DND-41 (cell line): Measurements from ENCODE around the gene MTHFD1.

ENCODE experiments used
- ATAC-seq: fragments of 200-7000 bp; cut with Tn5 transposase; 3 replicates; pipeline ENCODE4 v1.9.1; 2021; ENCODE audit warnings: low read depth; ENCODE audit not compliant: insufficient read depth
- DNase-seq: peaks from one replicate; pipeline ENCODE4 v3.0.0-alpha.2; 2020
- H2AFZ ChIP-seq: 2 replicates; pipeline ENCODE4 v1.6.0; 2012; ENCODE audit warnings: low read depth, low read length
- H3K27ac ChIP-seq: 2 replicates; pipeline ENCODE4 v1.5.1; 2012; ENCODE audit warnings: low read length, inconsistent platforms
- H3K27me3 ChIP-seq: fragments of 200-600 bp; sonication (generic); 2 replicates; pipeline ENCODE4 v1.6.0; 2012; ENCODE audit warnings: low read length, mild to moderate bottlenecking, inconsistent platforms; ENCODE audit not compliant: insufficient read depth, poor library complexity
- H3K36me3 ChIP-seq: 2 replicates; pipeline ENCODE4 v1.5.1; 2012; ENCODE audit warnings: low read length, inconsistent platforms; ENCODE audit not compliant: insufficient read depth
- H3K4me1 ChIP-seq: 2 replicates; pipeline ENCODE4 v1.5.1; 2012; ENCODE audit warnings: mild to moderate bottlenecking, low read length; ENCODE audit not compliant: insufficient read depth
- H3K4me2 ChIP-seq: 2 replicates; pipeline ENCODE4 v1.6.0; 2012; ENCODE audit warnings: mild to moderate bottlenecking, moderate library complexity, low read length, inconsistent platforms; ENCODE audit not compliant: insufficient read depth
- H3K4me3 ChIP-seq, 2 experiments: fragments of 200-600 bp in 1 of 2; shearing (Covaris generic) in 1 of 2; 2 replicates each; pipeline ENCODE4 v1.5.1; 2012 to 2016; ENCODE audit warnings: inconsistent platforms in 2 of 2, low read length in 2 of 2, mild to moderate bottlenecking in 2 of 2, low read depth in 1 of 2, moderate library complexity in 1 of 2
- H3K79me2 ChIP-seq: 2 replicates; pipeline ENCODE4 v1.6.0; 2012; ENCODE audit warnings: low read length, inconsistent platforms; ENCODE audit not compliant: insufficient read depth
- H3K9ac ChIP-seq: 2 replicates; pipeline ENCODE4 v1.6.0; 2012; ENCODE audit warnings: low read depth, mild to moderate bottlenecking, inconsistent platforms, low read length, moderate library complexity
- H3K9me3 ChIP-seq: 2 replicates; pipeline ENCODE4 v1.5.1; 2012; ENCODE audit warnings: low read length, moderate library complexity, mild to moderate bottlenecking, inconsistent platforms; ENCODE audit not compliant: insufficient read depth, severe bottlenecking
- H4K20me1 ChIP-seq: 2 replicates; pipeline ENCODE4 v1.6.0; 2012; ENCODE audit warnings: low read length; ENCODE audit not compliant: insufficient read depth
- EZH2 ChIP-seq: IDR thresholded peaks from 3 replicates; pipeline ENCODE4 v1.6.1; 2012; ENCODE audit warnings: borderline replicate concordance, low read depth, mild to moderate bottlenecking, moderate library complexity, low read length, inconsistent platforms; ENCODE audit not compliant: severe bottlenecking
- TF ChIP-seq, protein P1 (sequence below): IDR thresholded peaks from 2 replicates; pipeline ENCODE4 v1.5.1; 2012; ENCODE audit warnings: borderline replicate concordance, low read length, moderate library complexity, mild to moderate bottlenecking; ENCODE audit not compliant: poor library complexity, severe bottlenecking; ENCODE audit errors: extremely low read depth

MTHFD1 gene

DNA sequence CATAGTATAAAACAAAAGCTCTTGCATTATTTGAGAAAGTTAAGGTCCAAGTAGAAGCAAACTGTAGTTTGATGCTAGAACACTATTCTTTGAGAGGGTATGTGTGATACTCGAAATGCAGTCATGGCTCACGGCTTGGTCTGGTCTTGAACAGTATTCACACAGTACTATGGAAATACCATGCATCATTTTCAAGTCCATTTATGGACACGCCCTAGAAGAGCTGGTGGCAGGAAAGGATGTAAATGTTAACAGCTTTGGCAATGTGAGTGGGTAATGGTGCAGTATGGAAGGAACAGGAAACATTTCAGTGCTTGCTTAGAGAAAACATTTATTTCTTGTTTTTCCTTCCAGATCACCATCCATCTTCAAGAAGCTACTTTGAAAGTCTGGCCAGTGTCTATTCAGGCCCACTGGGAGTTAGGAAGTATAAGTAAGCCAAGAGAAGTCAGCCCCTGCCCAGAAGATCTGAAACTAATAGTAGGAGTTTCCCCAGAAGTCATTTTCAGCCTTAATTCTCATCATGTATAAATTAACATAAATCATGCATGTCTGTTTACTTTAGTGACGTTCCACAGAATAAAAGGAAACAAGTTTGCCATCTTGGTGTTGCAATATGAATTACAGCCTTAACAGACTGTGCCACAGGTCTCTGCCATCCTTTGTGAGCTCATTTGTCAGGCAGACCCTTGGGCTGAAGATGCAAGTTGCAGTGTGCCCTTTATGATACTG, 71.4 kb downstream of the MTHFD1 start:
- Histone ChIP-seq H3K9me3 (no peaks in the 10 kb centered on the region), H3K27ac (no peak overlapping the region), H3K9ac (no peak overlapping the region), H3K36me3 (peaks cover 69% of the 10 kb centered on the region), H3K27me3 (no peaks in the 10 kb centered on the region), H3K4me1 (peaks cover 5% of the 10 kb centered on the region), H3K4me3 (no peak overlapping the region), H3K4me2 (no peak overlapping the region), H3K79me2 (no peaks in the 10 kb centered on the region), H2AFZ (no peak overlapping the region), H4K20me1 (peaks cover 4% of the 10 kb centered on the region; the same call in 1 of the 2 replicates)
- ATAC-seq = no peak
- no peak for TF ChIP-seq EZH2
- TF ChIP-seq, protein P1, sequence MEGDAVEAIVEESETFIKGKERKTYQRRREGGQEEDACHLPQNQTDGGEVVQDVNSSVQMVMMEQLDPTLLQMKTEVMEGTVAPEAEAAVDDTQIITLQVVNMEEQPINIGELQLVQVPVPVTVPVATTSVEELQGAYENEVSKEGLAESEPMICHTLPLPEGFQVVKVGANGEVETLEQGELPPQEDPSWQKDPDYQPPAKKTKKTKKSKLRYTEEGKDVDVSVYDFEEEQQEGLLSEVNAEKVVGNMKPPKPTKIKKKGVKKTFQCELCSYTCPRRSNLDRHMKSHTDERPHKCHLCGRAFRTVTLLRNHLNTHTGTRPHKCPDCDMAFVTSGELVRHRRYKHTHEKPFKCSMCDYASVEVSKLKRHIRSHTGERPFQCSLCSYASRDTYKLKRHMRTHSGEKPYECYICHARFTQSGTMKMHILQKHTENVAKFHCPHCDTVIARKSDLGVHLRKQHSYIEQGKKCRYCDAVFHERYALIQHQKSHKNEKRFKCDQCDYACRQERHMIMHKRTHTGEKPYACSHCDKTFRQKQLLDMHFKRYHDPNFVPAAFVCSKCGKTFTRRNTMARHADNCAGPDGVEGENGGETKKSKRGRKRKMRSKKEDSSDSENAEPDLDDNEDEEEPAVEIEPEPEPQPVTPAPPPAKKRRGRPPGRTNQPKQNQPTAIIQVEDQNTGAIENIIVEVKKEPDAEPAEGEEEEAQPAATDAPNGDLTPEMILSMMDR = no peak
- DNase-seq = no peak

DNA sequence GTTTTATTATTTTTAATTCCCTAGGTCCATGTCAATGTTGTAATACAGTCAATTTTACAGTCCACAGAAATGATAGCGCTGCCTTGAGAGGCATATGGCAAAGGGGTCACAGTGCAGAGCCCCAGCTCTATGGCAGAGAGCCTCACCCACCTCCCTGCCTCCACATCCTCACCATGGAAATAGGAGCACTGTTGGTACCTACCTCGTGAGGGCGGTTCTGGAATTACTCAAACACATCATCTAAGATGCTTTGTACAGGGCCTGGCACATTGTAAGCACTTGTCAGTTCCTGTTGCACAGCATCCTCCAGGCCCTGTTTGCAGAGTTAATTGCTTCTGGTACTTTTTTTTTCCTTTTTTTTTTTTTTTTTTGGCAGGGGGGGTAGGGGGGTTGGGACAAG, 73.1 kb downstream of the MTHFD1 start:
- Histone ChIP-seq H3K9me3 (no peaks in the 10 kb centered on the region), H2AFZ (no peak overlapping the region), H3K27me3 (no peaks in the 10 kb centered on the region), H3K27ac (no peak overlapping the region), H4K20me1 (peaks cover 6% of the 10 kb centered on the region; the same call in 1 of the 2 replicates), H3K79me2 (no peaks in the 10 kb centered on the region; the same call in 1 of the 2 replicates), H3K36me3 (peaks cover 53% of the 10 kb centered on the region), H3K4me2 (no peak overlapping the region), H3K9ac (no peak overlapping the region), H3K4me3 (no peak overlapping the region), H3K4me1 (peaks cover 18% of the 10 kb centered on the region)
- DNase-seq = no peak
- no peak for ATAC-seq
- no peak for TF ChIP-seq EZH2
- TF ChIP-seq, protein P1 = no peak

DNA sequence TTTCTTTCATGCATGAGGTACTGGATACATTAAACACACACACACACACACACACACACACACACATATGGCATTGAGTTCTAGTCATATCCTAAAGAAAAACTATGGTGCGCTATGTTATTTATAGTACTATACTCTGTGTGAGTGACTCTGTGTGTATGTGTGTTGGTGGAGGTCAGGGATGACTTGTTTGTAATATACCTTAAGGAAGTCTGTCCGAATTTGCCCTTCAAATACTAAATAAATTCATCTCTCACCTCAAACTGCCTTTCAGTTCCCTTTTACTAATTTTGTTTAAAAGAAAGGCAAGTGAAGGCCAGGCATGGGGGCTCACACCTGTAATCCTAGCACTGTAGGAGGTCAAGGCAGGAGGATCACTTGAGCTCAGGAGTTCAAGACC, 75.0 kb downstream of the MTHFD1 start:
- DNase-seq (no peak), ATAC-seq (no peak)
- Histone ChIP-seq H3K4me1 (peaks cover 24% of the 10 kb centered on the region), H3K27me3 (no peaks in the 10 kb centered on the region), H3K36me3 (peaks cover 37% of the 10 kb centered on the region), H3K79me2 (no peaks in the 10 kb centered on the region; the same call in 1 of the 2 replicates), H3K9me3 (no peaks in the 10 kb centered on the region), H2AFZ (no peak overlapping the region), H3K4me3 (no peak overlapping the region), H3K27ac (no peak overlapping the region), H3K4me2 (no peak overlapping the region), H3K9ac (no peak overlapping the region), H4K20me1 (peaks cover 9% of the 10 kb centered on the region; the same call in 1 of the 2 replicates)
- TF ChIP-seq, protein P1 = no peak
- TF ChIP-seq EZH2 = no peak
